NCI-H1105 (cell line): ENCODE results near the gene SETMAR.
"Not testable (repeated sequence)": the region's sequence is repeated elsewhere in the genome, so short reads cannot be mapped to it uniquely, and the experiment has no call there.

ENCODE experiments used
- DNase-seq: peaks from one replicate; lab custom pipeline; 2025; lab: John Stamatoyannopoulos, UW

SETMAR gene

DNA sequence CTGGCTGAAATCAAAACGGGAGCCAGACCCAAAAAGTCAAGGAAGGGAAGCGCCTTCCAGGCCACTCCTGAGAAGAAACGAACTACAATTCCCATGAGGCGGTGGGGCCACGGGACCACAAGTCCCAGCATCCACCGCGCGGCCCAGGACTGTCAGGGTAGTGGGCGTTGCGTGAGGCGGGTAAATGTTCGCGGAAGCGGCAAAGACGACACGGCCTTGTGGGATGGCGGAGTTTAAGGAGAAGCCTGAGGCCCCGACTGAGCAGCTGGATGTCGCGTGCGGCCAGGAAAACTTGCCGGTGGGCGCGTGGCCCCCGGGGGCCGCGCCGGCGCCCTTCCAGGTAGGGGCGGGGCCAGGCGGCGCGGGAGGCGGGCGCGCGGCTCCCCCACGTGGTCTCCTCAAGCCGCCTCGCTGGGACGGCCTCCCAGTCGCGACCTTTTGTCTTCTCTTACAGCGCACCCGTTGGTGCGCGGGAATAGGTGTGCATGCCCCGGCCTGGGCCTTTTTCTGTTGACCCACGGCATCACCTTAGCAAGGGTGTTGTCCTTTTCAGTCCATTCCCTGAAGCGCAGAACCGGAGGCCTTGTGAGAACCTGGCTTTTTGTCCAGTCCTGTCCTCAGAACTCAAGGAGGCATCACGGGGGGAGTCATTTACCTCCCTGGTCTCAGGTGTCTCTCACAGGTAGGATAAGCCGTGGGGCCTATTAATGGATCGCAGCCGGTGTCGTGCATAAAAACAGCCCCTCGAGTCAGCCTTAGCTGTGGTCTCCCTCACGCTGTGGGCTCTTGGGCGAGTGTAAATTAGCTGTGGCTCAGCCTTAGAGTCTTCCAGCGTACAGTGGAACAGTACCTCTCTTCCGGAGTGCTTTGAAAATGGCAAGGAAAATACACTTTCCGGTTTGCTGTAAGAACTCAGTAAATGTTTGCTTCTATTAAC is at the start of gene SETMAR:
TSS of gene SETMAR (plus strand) at position 183 of the 937 bp plus-strand sequence. CDS start at position 185, 2 bp downstream.
- DNase-seq, result peak; percentile 74

DNA sequence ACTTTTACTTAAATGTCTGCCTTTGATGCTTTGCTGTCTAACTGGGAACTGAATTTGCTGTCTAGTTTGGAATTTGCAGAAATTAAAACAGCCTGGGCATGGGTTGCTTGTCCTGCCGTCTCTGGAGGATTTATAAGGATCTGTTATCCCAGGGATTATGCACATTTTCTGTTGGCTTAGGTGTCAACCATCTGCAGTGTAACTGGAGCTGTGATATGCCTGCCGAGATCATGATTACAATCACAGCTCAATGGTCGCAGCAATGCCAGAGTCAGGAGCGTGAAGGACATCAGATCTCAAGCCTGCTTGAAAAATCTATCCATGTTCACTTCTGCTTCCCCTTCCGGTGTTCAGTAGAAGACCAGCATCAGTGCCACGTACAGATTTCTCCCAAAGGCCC is 41.8 kb upstream of the SETMAR start:
- DNase-seq, result no peak

DNA sequence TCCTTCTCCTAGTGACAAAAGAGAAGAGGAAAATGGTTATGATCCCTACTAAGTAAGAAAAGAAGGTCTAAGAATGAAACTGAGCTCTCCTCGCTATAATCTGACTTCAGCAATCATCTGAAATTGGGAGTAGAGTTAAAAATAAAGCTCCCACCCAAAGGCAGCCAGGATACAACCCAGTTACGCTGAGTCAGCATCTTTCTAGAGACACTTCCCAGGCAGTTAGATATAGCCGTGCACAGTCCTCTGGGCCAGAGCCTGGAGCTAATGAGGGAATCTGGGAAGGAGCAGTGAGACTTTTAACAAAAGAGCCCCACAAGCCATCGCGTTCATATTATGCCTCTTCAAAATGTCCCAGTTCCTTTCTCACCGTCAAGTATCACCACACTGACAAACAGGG is 39.1 kb upstream of the SETMAR start:
- no peak for DNase-seq

DNA sequence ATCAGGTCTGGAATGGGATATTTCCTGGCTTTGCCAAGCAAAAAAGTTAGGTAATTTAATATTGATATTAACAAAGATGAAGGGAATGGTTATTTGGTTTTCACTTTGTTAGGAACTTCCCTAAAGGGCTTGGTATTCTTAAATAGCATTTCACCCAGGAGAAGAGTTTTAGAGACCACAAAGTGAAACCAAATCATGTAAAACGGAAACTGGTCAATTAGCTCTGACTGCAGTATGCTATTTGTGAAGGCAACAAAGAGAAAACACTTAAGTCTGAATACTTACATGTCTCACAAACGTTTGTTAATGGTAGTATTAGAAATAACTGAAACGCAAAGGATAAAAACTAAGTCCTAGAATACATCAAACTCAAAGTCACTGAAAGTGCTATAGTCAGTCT is 32.4 kb upstream of the SETMAR start:
- no peak for DNase-seq

DNA sequence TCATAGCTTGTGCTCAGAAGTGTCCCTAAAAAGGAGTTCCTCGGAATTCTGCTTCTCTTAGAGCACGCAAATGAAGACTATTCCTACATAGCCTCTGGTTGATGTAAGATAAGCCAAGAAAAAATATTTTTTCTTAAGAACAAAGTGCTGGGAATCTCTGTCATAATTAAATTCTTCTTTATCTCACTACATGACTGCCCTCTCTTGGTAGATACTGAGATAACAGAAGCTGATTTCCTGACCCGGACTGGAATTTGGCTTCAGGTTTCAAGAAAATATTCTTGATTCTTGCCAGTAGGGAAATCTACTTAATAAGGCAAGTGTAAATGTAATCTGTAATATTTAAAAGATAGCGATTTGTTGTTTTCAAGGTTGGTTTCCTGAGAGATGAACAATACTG is 31.3 kb upstream of the SETMAR start:
- DNase-seq, result peak; percentile 4

DNA sequence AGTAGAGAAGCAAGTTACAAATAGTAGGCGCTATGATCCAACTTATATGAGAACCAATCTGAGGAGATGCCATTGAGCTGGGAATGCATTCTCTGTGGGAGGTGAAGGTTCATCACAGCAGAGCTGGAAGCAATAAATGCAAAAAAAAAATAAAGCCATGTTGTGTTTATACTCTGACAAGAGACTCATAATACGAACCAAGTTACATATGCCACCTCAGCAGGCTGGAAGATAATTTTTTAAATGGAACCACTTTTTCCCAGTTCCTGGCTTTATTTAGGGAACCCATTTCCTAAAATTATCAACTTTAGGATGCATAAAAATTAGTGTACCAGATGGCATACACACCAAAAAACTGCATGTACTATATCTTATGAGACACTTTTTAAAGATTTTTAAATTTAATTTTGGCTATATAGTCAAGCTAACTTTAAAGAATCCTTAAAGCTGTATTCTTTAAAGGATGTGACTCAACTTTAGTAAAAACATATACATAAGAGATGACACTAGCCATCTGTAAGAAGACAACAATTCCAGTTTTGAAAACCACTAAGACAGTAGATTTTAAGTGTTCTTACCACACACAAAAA is 23.6 kb upstream of the SETMAR start:
- DNase-seq, result no peak

DNA sequence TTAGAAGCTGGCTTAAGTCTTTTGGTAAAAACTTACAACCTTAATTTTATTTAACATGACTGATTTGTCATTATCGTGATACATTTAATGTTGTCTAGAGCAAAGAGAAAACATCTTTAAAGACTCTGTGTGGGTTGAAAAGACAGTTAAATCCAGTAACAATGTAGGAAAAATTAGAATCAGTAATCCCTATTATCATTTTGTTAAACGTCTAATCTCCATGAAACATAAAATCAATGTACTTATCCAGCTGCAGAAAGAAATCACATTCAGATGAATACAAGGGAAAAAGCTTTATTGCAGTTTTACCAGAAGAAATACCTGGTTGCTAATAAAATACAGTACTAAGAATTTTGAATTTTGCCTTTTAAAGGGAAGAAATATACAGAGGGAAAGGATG is 21.2 kb upstream of the SETMAR start:
- no peak for DNase-seq

DNA sequence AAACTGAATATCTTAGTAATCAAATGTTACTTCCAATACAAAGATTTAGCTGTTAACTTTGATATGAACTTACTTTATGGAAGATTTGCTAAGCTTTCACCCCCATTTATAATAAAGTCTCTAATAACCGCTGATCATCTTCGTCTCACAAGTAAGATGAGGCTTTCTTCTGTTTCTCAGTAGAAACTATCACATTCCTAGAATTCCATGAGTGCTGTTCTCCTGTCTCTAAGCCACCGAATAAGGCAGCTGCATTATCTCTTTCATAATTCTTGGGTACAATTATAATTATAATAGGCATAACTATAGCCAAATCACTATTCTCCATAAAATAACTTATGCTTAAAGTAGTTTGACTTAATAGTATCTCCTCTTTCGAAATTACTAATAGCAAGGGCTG is 18.3 kb upstream of the SETMAR start:
- no peak for DNase-seq

DNA sequence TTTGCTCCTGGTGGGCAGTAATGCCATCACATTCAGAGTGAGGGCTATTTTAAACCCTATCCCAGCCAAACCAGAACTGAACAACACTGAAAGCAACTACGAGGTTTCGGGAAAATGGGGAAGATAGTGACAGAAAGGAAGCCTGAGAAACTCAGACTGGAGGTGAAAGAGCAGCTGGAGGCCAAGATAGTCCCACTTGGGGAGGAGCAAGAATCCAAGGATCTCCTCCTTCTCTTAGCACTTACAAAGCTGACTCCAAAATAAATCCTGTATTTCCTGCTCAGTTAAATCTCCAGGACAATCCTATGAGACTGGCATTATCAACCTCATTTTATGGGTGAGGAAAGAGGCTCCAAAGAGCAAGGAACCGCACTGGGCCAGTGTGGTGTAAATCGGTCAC is 14.1 kb upstream of the SETMAR start:
- DNase-seq, result no peak

DNA sequence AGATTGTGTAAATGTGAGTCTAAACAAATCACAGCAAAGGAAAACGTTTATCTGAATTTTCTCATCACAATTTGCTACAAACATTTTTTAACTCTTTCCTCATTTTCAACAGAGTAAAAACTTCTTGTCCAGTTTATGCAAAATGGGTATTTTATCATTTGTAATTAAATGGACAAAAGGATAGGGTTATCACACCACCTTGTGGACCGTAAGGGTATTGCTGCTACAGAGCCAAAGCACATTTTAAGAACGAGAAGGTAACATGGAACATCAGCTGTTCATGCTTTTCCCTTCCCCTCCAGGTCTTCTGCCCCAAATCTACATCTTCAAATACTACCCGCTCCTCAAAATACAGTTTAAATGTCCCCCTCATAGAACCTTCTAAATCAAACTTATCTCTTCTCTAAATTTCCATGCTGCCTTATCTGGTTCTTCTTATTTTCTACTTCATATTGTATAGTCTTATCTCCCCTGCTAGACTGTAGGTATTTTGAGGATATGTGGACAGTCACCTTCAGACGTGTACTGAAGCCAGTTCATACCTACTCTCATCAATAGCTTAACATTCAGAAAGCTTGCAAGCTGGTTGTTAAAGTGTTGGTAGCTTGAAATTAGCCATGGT is 12.8 kb upstream of the SETMAR start:
- peak; percentile 8 for DNase-seq

DNA sequence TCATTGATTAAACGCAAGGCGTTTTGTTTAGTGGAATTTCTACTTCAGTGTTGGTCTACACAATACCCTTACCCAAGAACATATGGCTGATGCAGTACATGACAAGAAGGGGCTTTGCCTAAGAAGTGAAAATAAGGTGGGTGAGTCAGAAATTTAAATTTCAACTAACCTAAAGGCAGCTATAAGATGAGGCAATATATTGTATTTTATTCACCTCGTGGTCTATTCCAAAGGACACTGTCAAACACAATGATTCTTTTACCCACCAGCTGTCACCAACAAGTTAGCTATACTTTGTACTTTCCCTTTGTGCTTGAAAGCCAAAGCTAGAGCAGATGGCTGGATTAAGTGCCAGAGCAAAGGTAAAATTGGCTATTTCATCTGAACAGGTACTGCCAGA is 10.9 kb upstream of the SETMAR start:
- DNase-seq, result no peak

DNA sequence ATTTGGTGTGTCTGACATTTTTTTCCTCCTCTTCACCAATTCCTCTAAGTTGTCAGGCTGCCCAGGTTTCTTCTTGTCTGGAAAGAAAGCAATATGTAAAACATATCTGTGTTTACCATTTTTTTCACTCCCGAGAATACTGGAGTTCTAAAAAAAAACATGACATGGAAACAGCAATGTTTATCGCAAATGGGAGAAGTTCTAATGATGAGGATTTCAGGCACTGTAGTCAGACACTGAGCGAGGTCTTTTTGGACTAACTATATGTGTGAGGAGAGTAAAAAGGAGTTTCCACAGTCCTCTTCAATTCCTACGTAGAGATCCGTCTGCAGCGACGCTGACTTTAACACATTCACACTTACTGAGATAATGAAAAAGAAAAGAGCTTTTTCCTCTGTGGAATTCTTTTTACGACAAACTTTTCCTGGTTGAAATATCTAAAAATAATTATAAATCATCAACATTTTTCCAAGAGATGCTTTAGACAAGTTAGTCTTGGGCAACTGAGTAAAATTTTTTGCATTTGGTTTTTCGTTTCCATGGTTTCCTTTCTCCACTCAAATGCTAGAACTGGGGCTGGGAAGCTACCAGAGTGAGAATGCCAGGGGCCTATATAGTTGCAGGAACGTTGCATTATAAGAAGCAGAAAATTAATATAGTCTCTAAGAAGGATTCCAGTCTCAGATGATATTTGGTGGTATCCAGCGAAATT is 8.4 kb upstream of the SETMAR start:
- no peak for DNase-seq

DNA sequence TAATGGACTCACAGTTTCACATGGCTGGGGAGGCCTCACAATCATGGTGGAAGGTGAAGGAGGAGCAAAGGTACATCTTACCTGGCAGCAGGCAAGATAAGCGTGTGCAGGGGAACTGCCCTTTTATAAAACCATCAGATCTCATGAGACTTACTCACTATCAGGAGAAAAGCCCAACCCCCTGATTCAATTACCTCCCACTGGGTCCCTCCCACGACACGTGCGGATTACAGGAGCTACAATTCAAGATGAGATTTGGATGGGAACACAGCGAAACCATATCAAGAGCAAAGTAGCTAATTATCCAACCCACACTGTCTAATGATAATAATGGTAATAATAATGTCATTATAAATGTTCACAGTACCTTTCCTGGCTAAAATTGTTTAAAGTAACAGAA is 6.7 kb upstream of the SETMAR start:
- DNase-seq, result not testable (repeated sequence)

DNA sequence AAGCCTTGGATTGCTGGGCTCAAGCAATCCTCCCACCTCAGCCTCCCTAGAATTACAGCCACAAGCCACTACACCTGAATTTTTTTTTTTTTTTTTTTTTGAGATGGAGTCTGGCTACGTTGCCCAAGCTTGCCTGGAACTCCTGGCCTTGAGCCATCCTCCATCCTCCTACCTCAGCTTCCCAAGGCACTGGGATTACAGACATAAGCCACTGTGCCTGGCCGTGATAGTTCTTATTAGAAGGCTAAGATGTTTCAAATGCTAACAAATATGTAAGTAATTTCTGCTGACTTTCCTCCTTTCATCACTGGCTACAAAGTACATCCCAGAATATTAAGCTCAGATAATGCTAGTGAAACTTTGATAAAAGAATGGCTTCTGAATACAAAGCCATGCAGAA is 5.7 kb upstream of the SETMAR start:
- DNase-seq, result no peak

DNA sequence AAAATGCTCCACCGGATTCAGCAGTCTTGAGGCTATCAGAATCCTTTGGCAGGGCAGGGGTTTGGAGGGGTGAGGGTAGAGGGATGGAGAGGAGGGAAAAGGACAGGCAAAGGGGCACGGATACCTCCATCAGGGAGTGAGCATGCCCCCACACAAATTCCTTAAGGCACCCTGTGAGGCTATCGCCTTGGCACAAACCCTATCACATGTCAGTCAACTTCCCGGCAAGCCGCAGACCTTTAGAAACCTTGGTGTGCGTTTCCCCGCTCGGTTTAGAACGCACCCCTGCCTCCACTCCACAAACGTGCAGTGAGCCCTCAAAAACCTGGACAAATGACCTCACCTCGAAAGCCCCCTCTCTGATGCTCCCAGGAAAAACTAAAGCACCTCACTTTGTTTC is 422 bp upstream of the SETMAR start:
- no peak for DNase-seq

DNA sequence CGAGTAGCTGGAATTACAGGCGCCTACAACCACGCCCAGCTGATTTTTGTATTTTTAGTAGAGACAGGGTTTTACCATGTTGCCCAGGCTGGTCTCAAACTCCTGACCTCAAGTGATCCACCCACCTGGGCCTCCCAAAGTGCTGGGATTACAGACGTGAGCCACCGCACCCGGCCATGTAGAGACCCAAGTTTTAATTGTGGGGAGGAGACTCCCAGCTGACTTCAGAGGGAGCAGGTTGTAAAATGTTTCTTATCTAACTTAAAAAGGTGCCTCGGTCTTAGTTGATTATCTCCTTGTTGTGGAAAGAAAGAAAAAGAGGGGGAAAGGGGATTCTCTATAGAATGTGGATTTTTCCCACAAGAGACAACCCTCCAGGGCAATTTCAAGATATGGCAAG is 2.0 kb downstream of the SETMAR start:
- not testable (repeated sequence) for DNase-seq

DNA sequence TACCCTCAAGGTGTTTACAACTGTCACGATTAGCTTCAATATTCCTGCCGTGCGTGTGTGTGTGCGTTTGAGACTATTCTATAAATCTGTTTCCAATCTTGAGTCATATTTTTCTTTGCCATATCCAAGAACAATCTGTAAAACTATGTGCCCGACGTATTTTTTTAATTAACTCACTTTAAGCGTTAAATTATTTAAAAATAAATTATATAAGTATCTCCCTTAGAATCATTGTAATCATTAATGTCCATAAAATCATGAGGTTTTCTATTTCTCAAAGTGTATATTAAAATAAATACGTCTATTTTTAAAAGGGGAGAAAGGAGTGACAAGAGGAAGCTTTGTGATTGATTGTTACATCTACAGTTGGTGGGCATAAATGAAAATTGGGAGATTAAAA is 2.9 kb downstream of the SETMAR start:
- no peak for DNase-seq

DNA sequence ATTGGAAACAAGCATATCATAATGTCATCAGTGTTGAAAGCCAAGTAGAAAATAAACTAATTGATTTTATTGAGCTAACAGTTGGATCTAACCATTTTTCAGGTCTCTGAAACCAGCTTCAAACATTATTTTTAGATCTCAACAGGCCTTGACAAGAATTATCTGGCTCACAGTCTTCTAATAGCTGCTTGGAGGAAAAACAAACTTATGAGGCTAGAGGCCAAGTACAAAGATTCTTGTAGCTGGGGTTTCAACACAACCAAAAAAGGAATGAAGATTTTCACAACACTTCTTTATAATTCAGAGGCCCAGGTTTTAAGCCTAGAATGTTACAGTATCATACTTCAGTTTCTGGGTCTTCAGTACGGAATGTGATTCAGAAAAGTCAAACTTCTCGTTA is 3.7 kb downstream of the SETMAR start:
- no peak for DNase-seq

DNA sequence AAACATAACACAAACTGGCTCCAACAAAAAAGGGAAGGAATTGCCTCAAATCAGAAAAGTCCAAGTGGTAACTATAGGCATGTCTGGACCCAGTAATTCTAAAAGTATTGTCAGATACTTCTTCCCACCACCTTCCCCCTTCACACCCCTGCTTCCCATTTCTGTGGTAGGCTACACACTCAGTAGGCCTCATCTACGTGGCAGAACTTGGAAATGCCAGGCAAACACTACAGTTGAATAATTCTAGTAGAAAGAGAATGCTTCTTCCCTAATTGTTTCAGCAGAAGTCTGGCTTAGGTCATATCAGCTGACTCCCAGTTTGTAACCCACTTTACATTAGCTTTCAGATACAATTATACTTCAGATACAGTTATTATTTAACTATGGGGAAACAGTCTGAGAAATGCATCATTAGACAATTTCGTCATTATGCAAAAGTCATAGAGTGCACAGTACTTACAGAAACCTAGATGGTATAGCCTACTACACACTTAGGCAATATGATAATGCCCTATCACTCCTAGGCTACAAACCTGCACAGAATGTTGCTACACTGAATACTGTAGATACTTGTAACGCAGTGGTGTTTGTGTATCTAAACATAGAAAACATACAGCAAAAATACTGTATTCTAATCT is 6.4 kb downstream of the SETMAR start:
- DNase-seq, result no peak

DNA sequence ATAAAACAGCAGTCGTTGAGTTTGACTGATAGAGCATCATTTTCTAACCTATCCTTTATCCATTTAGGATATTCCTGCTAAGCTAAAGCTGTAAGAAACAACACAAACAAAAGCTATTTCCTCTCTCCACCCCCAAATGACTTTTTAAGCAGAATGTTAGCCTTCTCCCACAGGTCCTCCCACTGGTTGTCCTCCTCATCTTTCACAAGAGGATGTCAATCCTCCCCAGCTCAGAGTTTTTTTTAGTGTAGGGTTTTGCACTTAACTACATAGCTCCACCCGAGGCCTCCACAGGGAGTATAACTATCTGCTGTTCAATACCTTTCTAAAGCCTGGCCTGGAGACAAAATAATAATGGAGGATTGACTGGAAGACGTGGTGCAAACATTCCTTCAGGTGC is 7.8 kb downstream of the SETMAR start:
- DNase-seq, result no peak

DNA sequence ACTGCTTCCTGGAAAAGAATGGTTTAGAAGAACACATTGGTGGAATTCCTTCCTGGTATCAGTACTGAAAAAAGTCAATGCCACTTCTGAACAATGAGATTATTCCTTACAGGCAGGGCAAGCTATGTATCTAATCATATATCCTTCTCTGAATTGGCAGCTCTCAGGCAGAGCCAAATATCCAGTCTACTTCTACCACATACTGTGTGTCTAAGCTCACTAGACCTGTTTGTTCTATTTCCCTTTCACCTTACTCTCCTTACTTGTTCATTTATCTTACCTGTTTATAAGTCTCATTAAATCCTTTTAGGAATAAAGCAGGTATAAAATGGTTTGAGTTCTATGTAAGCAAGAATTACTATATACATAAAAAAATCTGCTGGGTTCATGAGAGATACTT is 8.3 kb downstream of the SETMAR start:
- no peak for DNase-seq
